Mesothelial cell of epicardium (in vitro differentiated cells): ENCODE measurements around the gene SNX17. TPM values are rescaled to one million over a fixed set of nuclear protein-coding genes. Genes with fewer than 3 reads are reported as not detected.
A peak's percentile ranks its signal among the peaks of the same experiment; 100 is the strongest.
"Not testable (repeated sequence)": the region's sequence is repeated elsewhere in the genome, so short reads cannot be mapped to it uniquely, and the experiment has no call there.

Source experiments
- DNase-seq, 2 experiments: peaks; one replicate each; pipeline ENCODE4 v3.0.0; 2021; ENCODE audit warnings: low spot score in 2 of 2; ENCODE audit not compliant: unreplicated experiment in 2 of 2
- H3K27ac Mint-ChIP-seq: 2 replicates; pipeline ENCODE4 v1.8.0; 2021; ENCODE audit warnings: mixed read lengths
- H3K27me3 Mint-ChIP-seq: 2 replicates; pipeline ENCODE4 v1.8.0; 2021; ENCODE audit warnings: low read depth, mixed read lengths
- H3K36me3 Mint-ChIP-seq: 2 replicates; pipeline ENCODE4 v1.8.0; 2021; ENCODE audit warnings: mixed read lengths
- H3K4me1 Mint-ChIP-seq: 2 replicates; pipeline ENCODE4 v1.8.0; 2021; ENCODE audit warnings: mixed read lengths
- H3K4me3 Mint-ChIP-seq: 2 replicates; pipeline ENCODE4 v1.8.0; 2021; ENCODE audit warnings: mild to moderate bottlenecking, moderate library complexity, mixed read lengths
- H3K9me3 Mint-ChIP-seq: 2 replicates; pipeline ENCODE4 v1.8.0; 2021; ENCODE audit warnings: mixed read lengths
- total RNA-seq: library from RNA; stranded (reverse); gene quantifications from 3 replicates; pipeline ENCODE4 v1.2.1, GENCODE V29; 2021
- TF ChIP-seq, protein P1 (sequence below): fragments of 200-600 bp; sonication (generic); IDR thresholded peaks from one replicate; pipeline ENCODE4 v1.5.0; 2021; ENCODE audit warnings: antibody characterized with exemption; ENCODE audit not compliant: unreplicated experiment

Gene SNX17
- total RNA-seq, 1 donor from 2014 or later = 88.2 TPM

DNA sequence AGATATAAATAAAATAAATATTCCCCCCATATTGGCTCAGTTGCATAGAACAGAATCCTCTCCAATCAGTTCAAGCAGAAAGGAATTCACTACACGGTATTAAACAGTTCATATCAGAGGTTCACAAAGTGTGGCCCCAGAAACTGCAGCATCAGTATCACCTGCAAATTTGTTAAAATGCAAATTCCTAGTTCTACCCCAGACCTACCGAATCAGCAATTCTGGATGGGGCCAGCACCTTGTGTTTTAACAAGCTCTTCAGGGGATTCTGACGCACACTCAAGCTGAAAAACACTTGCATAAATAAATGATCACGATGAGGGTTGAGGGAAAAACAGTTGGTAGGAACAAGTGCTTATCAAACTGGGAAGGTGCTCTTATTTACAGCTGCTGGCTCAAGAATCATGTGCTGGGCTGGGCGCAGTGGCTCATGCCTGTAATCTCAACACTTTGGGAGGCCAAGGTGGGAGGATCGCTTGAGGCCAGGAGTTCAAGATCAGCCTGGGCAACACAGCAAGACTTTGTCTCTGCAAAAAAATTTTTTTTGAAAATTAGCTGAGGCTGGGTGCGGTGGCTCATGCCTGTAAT is 20.2 kb upstream of the SNX17 start:
- Mint-ChIP-seq H3K36me3 (peaks cover 5% of the 10 kb centered on the region), H3K4me3 (no peak overlapping the region)

DNA sequence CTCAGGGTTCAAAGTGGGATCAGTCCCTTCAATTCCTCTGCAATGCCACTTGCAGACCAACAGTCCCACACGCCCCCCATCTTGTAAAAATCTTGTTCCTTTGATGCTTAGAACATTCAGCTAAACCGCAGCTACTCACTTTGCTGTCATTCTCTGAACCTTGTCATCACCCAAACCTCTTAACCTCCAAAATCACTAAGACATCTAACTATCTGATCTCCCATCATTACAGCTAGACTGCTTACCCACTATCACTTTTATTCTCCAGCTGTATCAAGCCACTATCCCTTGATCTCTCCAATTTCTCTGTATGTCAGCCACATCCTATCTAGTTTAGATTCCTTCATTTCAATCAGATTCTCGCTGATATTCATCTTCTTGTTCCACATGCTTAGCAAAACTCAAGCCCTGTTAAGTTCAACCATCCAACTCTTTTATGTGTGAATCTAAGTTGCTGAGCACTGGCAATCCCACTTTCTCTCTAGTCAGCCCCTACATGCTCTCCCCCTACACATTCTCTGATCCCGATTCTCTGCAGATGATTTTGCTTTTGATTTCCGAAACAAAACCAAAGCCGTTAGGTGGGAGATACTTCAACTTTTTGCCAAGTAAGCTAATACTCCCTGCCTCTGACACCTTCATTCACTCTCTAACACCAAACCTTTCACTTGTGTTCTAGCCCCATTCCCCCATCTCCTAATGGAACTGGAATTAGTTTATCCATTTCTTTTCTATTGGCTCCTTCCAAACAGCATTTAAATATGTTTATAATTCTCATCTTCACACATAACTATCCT is 18.4 kb upstream of the SNX17 start:
- peaks cover 13% of the 10 kb centered on the region for H3K4me1 Mint-ChIP-seq
- no peaks in the 10 kb centered on the region for H3K9me3 Mint-ChIP-seq
- no peak for DNase-seq
- peaks cover 5% of the 10 kb centered on the region for H3K36me3 Mint-ChIP-seq
- H3K27me3 Mint-ChIP-seq = no peaks in the 10 kb centered on the region
- no peak overlapping the region for H3K4me3 Mint-ChIP-seq
- no peak overlapping the region for H3K27ac Mint-ChIP-seq
- TF ChIP-seq, protein P1, sequence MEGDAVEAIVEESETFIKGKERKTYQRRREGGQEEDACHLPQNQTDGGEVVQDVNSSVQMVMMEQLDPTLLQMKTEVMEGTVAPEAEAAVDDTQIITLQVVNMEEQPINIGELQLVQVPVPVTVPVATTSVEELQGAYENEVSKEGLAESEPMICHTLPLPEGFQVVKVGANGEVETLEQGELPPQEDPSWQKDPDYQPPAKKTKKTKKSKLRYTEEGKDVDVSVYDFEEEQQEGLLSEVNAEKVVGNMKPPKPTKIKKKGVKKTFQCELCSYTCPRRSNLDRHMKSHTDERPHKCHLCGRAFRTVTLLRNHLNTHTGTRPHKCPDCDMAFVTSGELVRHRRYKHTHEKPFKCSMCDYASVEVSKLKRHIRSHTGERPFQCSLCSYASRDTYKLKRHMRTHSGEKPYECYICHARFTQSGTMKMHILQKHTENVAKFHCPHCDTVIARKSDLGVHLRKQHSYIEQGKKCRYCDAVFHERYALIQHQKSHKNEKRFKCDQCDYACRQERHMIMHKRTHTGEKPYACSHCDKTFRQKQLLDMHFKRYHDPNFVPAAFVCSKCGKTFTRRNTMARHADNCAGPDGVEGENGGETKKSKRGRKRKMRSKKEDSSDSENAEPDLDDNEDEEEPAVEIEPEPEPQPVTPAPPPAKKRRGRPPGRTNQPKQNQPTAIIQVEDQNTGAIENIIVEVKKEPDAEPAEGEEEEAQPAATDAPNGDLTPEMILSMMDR = no peak

More for the DNA sequence above, 20.2 kb upstream of the SNX17 start:
- no peak for DNase-seq
- TF ChIP-seq, protein P1 = no peak
- H3K27me3 Mint-ChIP-seq = no peaks in the 10 kb centered on the region
- peaks cover 5% of the 10 kb centered on the region for H3K4me1 Mint-ChIP-seq
- no peak overlapping the region for H3K27ac Mint-ChIP-seq
- no peaks in the 10 kb centered on the region for H3K9me3 Mint-ChIP-seq

DNA sequence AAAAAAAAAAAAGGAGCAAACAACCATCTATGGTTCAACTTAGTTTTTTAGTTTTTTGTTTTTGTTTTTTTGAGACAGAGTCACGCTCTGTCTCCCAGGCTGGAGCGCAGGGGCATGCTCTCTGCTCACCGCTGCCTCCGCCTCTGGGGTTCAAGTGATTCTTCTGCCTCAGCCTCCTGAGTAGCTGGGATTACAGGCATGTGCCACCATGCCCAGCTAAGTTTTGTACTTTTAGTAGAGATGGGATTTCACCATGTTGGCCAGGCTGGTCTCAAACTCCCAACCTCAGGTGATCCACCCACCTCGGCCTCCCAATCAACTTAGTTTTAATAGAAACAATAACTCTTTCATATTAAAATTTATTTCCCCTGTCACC is 17.0 kb upstream of the SNX17 start:
- not testable (repeated sequence) for H3K36me3 Mint-ChIP-seq, H3K27me3 Mint-ChIP-seq, H3K4me3 Mint-ChIP-seq

DNA sequence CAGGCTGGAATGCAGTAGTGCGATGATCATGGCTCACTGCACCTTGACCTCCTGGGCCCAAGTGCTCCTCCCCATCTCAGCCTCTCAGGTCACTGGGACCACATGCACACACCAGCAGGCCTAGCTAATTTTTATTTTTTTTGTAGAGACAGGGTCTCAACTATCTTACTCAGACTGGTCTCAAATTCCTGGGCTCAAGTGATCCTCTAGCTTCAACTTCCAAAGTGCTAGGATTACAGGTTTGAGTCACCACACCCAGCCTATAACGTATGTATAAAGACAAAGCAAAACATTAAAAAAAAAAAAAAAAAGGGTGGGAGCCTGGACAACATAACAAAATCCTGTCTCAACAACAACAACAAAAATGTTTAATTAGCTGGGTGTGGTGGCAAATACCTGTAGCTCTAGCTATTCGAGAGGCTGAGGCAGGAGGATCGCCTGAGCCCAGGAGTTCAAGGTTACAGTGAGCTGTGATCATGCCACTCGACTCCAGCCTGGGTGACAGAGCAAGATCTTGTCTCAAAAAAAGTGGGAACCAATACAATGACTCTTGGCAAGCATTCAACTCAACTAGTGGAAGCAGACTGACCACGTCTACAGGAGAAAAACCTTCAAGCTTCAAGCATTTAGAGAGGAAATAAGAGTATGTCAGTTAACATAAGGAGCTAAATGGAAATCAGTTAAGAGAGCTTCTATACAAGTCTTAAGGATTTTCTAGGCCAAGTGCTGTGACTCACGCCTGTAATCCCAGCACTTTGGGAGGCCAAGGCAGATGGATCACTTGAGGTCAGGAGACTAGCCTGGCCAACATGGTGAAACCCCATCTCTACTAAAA is 16.4 kb upstream of the SNX17 start:
- peaks cover 13% of the 10 kb centered on the region for H3K36me3 Mint-ChIP-seq
- DNase-seq = no peak
- peaks cover 25% of the 10 kb centered on the region for H3K4me1 Mint-ChIP-seq
- H3K4me3 Mint-ChIP-seq = peak overlapping the region; percentile 41
- H3K27ac Mint-ChIP-seq = no peak overlapping the region
- H3K9me3 Mint-ChIP-seq = no peaks in the 10 kb centered on the region
- TF ChIP-seq, protein P1 = no peak
- no peaks in the 10 kb centered on the region for H3K27me3 Mint-ChIP-seq

More for the DNA sequence above, 17.0 kb upstream of the SNX17 start:
- H3K27ac Mint-ChIP-seq, DNase-seq, H3K9me3 Mint-ChIP-seq: not testable (repeated sequence)
- peaks cover 22% of the 10 kb centered on the region for H3K4me1 Mint-ChIP-seq

DNA sequence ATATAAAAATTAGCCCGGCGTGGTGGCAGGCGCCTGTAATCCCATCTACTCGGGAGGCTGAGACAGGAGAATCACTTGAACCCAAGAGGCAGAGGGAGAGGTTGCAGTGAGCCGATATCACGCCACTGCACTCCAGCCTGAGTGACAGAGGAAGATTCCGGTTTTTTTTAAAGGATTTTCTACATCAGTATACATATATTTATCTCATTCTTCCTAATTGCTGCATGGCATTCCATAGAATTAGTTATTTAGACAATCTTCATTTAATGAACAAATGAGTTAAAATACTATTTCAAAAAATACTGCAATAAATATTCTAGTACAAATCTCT is 15.9 kb upstream of the SNX17 start:
- TF ChIP-seq, protein P1 = no peak
- no peak for DNase-seq
- Mint-ChIP-seq H3K27me3 (no peaks in the 10 kb centered on the region), H3K4me1 (peaks cover 25% of the 10 kb centered on the region), H3K36me3 (peaks cover 11% of the 10 kb centered on the region), H3K4me3 (peak overlapping the region; percentile 90), H3K9me3 (no peaks in the 10 kb centered on the region), H3K27ac (no peak overlapping the region)

DNA sequence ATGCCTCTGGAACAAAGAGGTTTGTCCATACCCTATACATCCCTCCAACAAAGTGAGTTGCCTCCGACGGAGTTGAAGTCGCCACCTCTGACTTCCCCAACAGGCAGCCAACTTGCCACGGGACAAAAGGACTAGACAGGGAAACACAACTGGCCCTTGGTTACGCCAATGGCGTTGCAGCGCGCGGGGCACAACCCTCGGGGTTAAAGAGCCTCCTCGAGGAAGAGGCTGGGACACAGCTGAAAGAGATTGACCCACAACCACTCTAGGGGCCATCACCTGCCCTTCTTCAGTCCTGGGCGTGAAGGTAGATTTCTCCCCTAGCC is 14.4 kb upstream of the SNX17 start:
- Mint-ChIP-seq H3K9me3 (no peaks in the 10 kb centered on the region), H3K36me3 (peaks cover 9% of the 10 kb centered on the region), H3K4me3 (peak overlapping the region; percentile 90), H3K27me3 (no peaks in the 10 kb centered on the region), H3K4me1 (peaks cover 25% of the 10 kb centered on the region), H3K27ac (peak overlapping the region; percentile 99)
- TF ChIP-seq, protein P1 = no peak
- DNase-seq = peak in 1 of 2 experiments; percentile 41
